ENCODE results near the gene WDR55. TPM values are rescaled to one million over a fixed set of nuclear protein-coding genes. Genes with fewer than 3 reads are reported as not detected.

WDR55 gene
- total RNA-seq, 2 experiments from 2014 or later = 41.8 to 45.4 TPM

Small RNAs within 50 kb of the gene (microRNA-seq; reads per million reads assigned to microRNA genes)
- gene MIR3655 = not detected

Other genes with a start within 250 kb of the WDR55 start
- 10 to 100 TPM; 11.8 to 12.0 TPM for gene EIF4EBP3, start 117.2 kb upstream of the WDR55 start, total RNA-seq
- gene SRA1, start 107.4 kb upstream of the WDR55 start, total RNA-seq = 10 to 100 TPM; 34.4 to 36.9 TPM
- gene APBB3, start 100.3 kb upstream of the WDR55 start, total RNA-seq = 10 to 100 TPM; 41.3 to 47.7 TPM
- 10 to 100 TPM; 80.8 to 94.0 TPM for gene SLC35A4, start 100.1 kb upstream of the WDR55 start, total RNA-seq
- gene CD14, start 31.7 kb upstream of the WDR55 start, total RNA-seq = 1 to 10 TPM; 3.5 to 4.1 TPM
- gene TMCO6, start 25.5 kb upstream of the WDR55 start, total RNA-seq = 10 to 100 TPM; 39.2 to 43.7 TPM
- 10 to 100 TPM; 65.9 to 66.6 TPM for gene NDUFA2, start 17.3 kb upstream of the WDR55 start, total RNA-seq
- gene IK, start 17.1 kb upstream of the WDR55 start, total RNA-seq = 100 to 1,000 TPM; 135 to 140 TPM
- 1 to 10 TPM; 3.1 to 3.4 TPM for gene DND1, start 8.7 kb downstream of the WDR55 start, total RNA-seq
- 10 to 100 TPM; 77.3 to 81.5 TPM for gene HARS1, start 26.5 kb downstream of the WDR55 start, total RNA-seq
- 10 to 100 TPM; 38.7 to 41.7 TPM for gene HARS2, start 26.6 kb downstream of the WDR55 start, total RNA-seq
- 10 to 100 TPM; 54.7 to 57.8 TPM for gene ZMAT2, start 35.5 kb downstream of the WDR55 start, total RNA-seq
- not detected for gene PCDHA1, start 121.2 kb downstream of the WDR55 start, total RNA-seq
- gene PCDHA2, start 129.9 kb downstream of the WDR55 start, total RNA-seq = not detected
- not detected for gene PCDHA3, start 136.2 kb downstream of the WDR55 start, total RNA-seq
- gene PCDHA4, start 142.2 kb downstream of the WDR55 start, total RNA-seq = not detected
- gene PCDHA5, start 156.7 kb downstream of the WDR55 start, total RNA-seq = not detected
- gene PCDHA6, start 163.1 kb downstream of the WDR55 start, total RNA-seq = not detected
- not detected for gene PCDHA7, start 169.4 kb downstream of the WDR55 start, total RNA-seq
- gene PCDHA8, start 176.3 kb downstream of the WDR55 start, total RNA-seq = not detected
- not detected for gene PCDHA9, start 183.5 kb downstream of the WDR55 start, total RNA-seq
- gene PCDHA10, start 191.0 kb downstream of the WDR55 start, total RNA-seq = not detected
- not detected for gene PCDHA11, start 204.1 kb downstream of the WDR55 start, total RNA-seq
- gene PCDHA12, start 210.4 kb downstream of the WDR55 start, total RNA-seq = not detected
- not detected for gene PCDHA13, start 217.2 kb downstream of the WDR55 start, total RNA-seq